HG03159 (cell line): ENCODE measurements around the gene NBL1.

ENCODE experiments used
- ATAC-seq: cut with Tn5 transposase; IDR thresholded peaks from one replicate; pipeline ENCODE4 v1.9.1; 2021; ENCODE audit warnings: mild to moderate bottlenecking, moderate library complexity; ENCODE audit not compliant: unreplicated experiment

NBL1 gene

DNA sequence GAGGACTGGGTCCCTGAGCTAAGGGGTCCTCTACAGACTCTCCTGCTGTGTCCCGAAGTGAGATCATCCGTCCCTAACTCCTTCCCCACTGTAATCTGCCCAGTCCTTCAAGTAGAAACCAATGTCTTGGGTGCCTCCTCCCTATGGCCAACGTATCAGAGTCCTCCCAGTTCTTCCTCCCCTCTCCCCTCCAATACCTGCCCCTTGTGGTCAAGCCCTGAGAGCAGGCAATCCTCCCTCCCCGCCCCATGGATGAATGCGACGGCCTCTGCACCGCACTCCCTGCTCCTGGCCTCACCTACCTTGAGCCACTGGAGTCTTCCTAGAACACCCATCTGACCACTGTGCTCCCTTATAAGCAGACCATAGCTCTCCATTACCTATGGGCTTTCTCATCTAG lies 51.7 kb downstream of the NBL1 start:
- no peak for ATAC-seq

DNA sequence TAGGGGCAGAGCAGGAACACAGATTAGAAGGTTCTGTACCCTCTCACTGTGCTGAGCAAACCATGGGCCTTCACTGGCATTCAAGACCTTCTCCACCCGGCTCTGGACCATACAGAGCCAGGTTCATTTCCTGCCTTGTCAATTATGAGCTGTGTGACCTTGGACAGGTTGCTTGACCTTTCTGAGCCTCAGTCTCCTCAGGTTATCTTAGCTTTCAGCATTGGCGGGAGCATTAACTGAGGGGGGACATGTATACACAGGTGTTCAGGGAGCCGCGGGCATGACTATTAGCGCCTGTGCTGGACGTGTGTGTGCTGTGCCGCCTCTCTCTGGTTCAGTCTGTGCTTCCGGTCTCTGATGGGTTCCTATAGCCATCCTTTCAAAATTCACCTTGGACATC lies 52.7 kb downstream of the NBL1 start:
- no peak for ATAC-seq

DNA sequence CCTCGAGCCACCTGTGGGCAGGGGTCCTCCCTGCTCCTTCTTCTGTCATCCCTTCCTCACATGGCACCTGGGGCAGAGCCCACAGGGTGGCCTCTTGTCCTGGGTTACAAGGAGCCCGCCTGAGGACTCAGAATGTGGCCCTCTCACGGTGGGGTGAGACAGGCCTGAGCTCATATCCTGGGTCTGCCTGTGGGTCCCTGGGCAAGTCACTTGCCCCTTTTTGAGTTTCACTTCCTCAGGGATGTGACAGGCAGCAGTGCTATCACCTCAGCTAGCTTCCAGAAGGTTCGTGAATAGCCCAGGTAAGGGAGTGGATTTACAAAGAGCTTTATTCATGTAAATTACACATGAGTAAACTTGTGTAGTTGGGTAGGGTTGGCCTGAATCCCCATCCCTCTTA lies 54.1 kb downstream of the NBL1 start:
- ATAC-seq = no peak

DNA sequence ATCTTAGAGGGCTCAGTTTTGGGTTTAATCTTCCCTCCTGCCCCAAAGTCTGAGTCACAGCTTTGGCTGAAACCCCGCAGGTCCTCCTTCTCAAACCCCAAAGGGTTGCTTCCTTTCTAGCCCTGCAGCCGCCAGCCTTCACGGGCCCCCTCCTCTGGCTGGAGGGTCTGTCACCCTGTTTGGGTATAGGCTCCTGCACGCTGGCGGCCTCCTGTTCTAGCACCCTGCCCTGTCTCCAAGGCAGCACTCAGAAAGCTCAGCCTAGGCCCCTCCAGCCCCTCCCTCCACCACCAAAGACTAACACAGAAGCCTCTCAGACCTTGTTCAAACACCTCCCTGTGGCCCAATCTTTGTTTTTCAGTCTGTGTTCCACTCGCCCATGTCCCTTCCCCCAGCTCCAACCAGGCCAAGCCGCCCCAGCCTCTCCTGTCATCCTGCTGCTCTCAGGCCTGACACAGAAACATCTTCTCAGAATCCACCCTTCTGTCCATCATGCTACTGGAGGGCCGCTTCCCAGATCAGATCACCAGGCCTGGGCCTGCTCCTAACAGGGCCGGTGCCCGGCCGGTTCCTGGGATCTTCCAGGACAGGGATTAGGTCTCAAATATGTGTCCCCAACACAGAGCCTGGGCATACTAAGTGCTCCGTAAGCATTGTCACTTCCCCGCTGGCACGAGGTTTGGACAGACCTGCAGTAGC lies 56.1 kb downstream of the NBL1 start:
- no peak for ATAC-seq

DNA sequence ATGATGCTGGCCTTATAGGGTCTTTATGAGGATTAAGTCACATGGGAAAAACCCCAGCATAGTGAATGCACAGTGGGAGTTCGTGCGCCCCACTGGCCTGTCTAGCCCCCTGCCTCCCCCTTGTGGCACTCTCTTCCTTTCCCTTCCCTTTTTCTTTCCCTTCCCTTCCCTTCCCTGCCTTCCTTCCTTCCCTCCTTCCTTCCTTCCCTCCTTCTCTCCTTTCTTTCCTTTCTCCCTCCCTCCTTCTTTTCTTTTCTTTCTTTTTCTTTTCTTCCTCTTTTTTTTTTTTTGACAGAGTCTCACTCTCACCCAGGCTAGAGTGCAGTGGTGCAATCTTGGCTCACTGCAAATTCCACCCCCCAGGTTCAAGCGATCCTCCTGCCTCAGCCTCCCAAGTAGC lies 59.2 kb downstream of the NBL1 start:
- no peak for ATAC-seq

DNA sequence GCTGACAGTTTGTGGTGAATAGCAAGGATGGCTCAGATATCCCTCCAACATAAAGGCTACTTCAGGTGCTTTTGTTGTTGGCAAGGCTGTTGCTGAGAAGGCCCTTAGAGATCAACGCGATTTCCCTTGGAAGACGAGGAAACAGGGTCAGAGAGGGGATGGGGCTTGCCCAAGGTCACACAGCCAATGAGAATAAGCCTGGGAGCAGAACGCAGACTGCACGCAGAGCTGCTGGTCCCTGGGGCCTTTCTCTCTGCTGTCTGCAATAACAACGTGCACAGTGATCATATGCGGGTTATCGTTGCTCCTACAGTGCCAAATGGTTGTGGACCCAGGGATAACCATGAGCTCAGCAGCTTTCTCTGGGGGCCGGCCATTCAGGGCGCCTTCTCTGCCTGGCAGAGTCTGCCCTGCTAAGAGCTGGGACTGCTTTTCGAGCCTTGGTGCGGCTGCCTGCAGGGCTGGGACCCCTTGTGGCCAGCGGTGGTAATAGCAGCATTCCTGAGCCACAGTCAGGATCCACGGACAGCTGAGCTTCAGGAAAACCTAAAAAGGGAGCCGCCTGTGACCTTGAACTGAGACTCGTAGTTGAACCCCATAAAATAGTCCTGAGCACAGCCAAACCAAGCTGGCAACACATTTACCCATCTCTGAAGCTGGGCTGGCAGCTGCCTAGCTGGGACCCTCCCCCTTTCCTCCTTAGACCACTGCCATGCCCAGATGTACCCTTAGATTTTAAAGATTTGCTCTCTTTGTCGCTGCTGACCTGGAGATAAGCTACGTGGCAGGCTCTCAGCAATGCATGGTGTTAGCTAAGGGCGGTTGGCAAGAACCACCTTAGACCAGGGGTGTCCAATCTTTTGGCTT lies 60.4 kb downstream of the NBL1 start:
- ATAC-seq = no peak

DNA sequence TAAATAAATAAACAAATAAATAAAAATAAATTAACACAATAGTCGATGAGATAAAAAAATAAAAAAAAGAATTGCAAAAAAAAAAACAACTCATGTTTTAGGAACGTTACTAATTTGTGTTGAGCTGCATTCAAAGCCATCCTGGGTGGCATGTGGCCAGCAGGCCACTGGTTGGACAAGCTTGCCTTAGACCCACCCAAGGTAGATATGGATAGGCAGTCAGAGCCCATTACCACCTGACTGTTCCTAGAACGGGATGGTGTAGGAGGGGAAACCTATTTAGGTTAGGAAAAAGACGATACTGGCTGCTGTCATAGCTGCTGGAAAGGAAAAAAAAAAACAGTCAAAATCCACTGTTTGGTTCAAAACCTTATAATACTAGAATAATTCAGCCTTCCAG lies 61.4 kb downstream of the NBL1 start:
- ATAC-seq = no peak

DNA sequence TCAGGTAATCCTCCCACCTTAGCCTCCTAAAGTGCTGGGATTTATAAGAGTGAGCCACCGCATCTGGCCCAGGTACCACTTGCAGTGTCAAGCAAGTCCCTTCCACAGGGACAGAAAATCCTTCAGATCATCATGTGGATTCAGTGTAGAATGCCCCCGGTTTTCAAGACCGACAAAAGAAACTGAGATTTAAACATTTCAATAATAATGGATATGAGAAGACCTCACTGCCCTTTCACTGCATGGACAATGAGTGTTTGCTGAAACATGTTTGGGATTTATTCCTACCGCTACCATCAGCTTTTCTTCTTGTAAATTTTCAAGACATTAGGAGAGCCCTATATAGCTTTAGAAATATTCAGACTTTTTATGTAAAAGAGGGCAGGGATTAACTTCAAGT lies 62.0 kb downstream of the NBL1 start:
- ATAC-seq = no peak
